AG04450 (cell line): ENCODE measurements around the gene SOST. TPM values are rescaled to one million over a fixed set of nuclear protein-coding genes. Genes with fewer than 3 reads are reported as not detected.

Experiments used
- CTCF ChIA-PET: fragments of 300-600, 350-600 bp; formaldehyde crosslinking; extraction: SDS; loops from one replicate; lab custom pipeline; 2022; ENCODE audit warnings: antibody characterized with exemption, inconsistent platforms; lab: Charles Lee
- POLR2A ChIA-PET: fragments of 350-600 bp; formaldehyde crosslinking; extraction: SDS; loops from one replicate; lab custom pipeline; 2021; ENCODE audit warnings: antibody characterized with exemption, inconsistent platforms; lab: Yijun Ruan, JAX
- DNase-seq: peaks from one replicate; pipeline ENCODE4 v3.0.0-alpha.2; 2011; ENCODE audit warnings: low read depth, low spot score
- H3K27ac ChIP-seq: one replicate; pipeline ENCODE4 v1.5.1; 2012; ENCODE audit warnings: low read depth, low read length, control low read depth
- H3K27me3 ChIP-seq: one replicate; pipeline ENCODE4 v1.6.0; 2012; ENCODE audit warnings: low read length; ENCODE audit not compliant: control insufficient read depth, insufficient read depth
- H3K4me3 ChIP-seq: 2 replicates; pipeline ENCODE4 v1.5.1; 2011; ENCODE audit warnings: mild to moderate bottlenecking, low read depth, low read length, control low read depth
- H3K9me3 ChIP-seq: 2 replicates; pipeline ENCODE4 v1.5.1; 2012; ENCODE audit warnings: low read length; ENCODE audit not compliant: control insufficient read depth, insufficient read depth
- CTCF ChIP-seq: IDR thresholded peaks from 2 replicates; pipeline ENCODE4 v1.5.1; 2011; ENCODE audit warnings: low read depth, low read length, control low read depth, inconsistent platforms
- polyA plus RNA-seq: library from polyadenylated mRNA; depleted of rRNA; stranded (reverse); fragments of >200 nt; gene quantifications from 2 replicates; pipeline ENCODE4 v1.2.3, GENCODE V29; 2011

The SOST gene
- polyA plus RNA-seq, 1 experiment = not detected

GRCh38 chr17:43758086-43758485 is 505 bp downstream of the SOST start:
- POLR2A ChIA-PET = interaction anchor here (0.8 kb wide), 1 partner anchor 24 kb away, joined by 3 read pairs; no protein-coding TSS in a partner anchor
- Histone ChIP-seq H3K4me3 (no peak overlapping the region), H3K27ac (peak overlapping the region; percentile 11), H3K9me3 (no peaks in the 10 kb centered on the region), H3K27me3 (peaks cover 33% of the 10 kb centered on the region)
- TF ChIP-seq CTCF = no peak
- CTCF ChIA-PET = interaction anchor here (0.6 to 14.0 kb wide), 4 partner anchors 9 to 186 kb away, joined by 3 to 515 read pairs (median 6); no protein-coding TSS in a partner anchor
- no peak for DNase-seq

GRCh38 chr17:43757171-43757660 is 1.4 kb downstream of the SOST start:
- no peak for DNase-seq
- ChIA-PET CTCF (interaction anchor here (1.5 to 14.0 kb wide), 2 partner anchors 60 to 181 kb away, joined by 5 to 515 read pairs; no protein-coding TSS in a partner anchor), POLR2A (no interaction called here)
- TF ChIP-seq CTCF = no peak
- Histone ChIP-seq H3K9me3 (no peaks in the 10 kb centered on the region), H3K27ac (no peak overlapping the region), H3K4me3 (no peak overlapping the region), H3K27me3 (peaks cover 33% of the 10 kb centered on the region)

- no peaks in the 10 kb centered on the region for H3K9me3 ChIP-seq
- H3K27me3 ChIP-seq = peaks cover 33% of the 10 kb centered on the region
- ChIA-PET CTCF (interaction anchor here (1.5 to 14.0 kb wide), 3 partner anchors 10 to 180 kb away, joined by 5 to 515 read pairs (median 5); no protein-coding TSS in a partner anchor), POLR2A (no interaction called here)
- H3K27ac ChIP-seq = peak overlapping the region; percentile 21
- TF ChIP-seq CTCF = no peak
- DNase-seq = no peak
- H3K4me3 ChIP-seq = no peak overlapping the region
Observed at GRCh38 chr17:43756201-43756600, 2.4 kb downstream of the SOST start.

GRCh38 chr17:43755389-43755875 is 3.2 kb downstream of the SOST start:
- Histone ChIP-seq H3K27me3 (peaks cover 33% of the 10 kb centered on the region), H3K4me3 (peak overlapping the region; percentile 31; the same call in 1 of the 2 replicates), H3K27ac (no peak overlapping the region), H3K9me3 (no peaks in the 10 kb centered on the region)
- ChIA-PET CTCF (interaction anchor here (1.7 to 14.0 kb wide), 2 partner anchors 11 to 59 kb away, joined by 5 to 515 read pairs; no protein-coding TSS in a partner anchor), POLR2A (interaction anchor here (0.6 kb wide), 2 partner anchors 64 to 225 kb away, joined by 3 to 4 read pairs; no protein-coding TSS in a partner anchor)
- no peak for TF ChIP-seq CTCF
- DNase-seq = no peak

- ChIA-PET CTCF (interaction anchor here (1.7 to 14.0 kb wide), 2 partner anchors 11 to 58 kb away, joined by 5 to 515 read pairs; no protein-coding TSS in a partner anchor), POLR2A (no interaction called here)
Observed at GRCh38 chr17:43754947-43755346, 3.6 kb downstream of the SOST start.

More at GRCh38 chr17:43754947-43755346, 3.6 kb downstream of the SOST start:
- no peaks in the 10 kb centered on the region for H3K9me3 ChIP-seq
- H3K4me3 ChIP-seq = peak overlapping the region; percentile 31; the same call in 1 of the 2 replicates
- no peak for TF ChIP-seq CTCF
- DNase-seq = no peak
- H3K27me3 ChIP-seq = peaks cover 33% of the 10 kb centered on the region
- H3K27ac ChIP-seq = no peak overlapping the region
